Liver (tissue), 3 donors: Measurements from ENCODE around the gene AQP5.

Source experiments
- CTCF ChIP-seq: fragments of 150-350 bp; IDR thresholded peaks from 2 replicates; pipeline ENCODE4 v1.5.1; 2017; ENCODE audit warnings: improper control_type of control experiment, low read depth, low read length; ENCODE audit not compliant: missing input control
- SP1 ChIP-seq: IDR thresholded peaks from 2 replicates; pipeline ENCODE4 v1.6.1; 2018; ENCODE audit warnings: antibody characterized with exemption, mild to moderate bottlenecking
- donor health status: healthy.
- donor health status: healthy.

DNA sequence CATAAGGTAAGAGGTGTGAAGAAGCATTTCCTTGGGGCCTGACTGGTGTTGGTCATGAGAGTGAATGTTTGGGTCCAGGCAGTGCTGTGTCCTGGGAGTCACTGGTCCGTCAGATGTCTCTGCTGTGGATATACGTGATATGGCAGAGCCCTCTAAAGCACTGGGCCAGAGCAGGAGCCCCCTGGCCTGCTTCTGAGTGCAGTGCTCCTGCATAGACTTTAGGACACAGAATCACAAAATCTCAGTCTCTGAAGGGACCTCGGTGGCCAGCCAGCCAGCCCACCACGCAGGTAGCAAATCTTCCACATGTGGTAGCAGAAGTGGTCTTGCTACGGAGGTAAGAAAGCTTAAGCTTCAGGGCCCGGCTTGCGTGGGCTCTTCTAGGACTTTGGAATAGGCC, 29.6 kb upstream of the AQP5 start:
- no peak for TF ChIP-seq SP1
- TF ChIP-seq CTCF = no peak
